Measurements from ENCODE around the gene MYZAP.

MYZAP gene

DNA sequence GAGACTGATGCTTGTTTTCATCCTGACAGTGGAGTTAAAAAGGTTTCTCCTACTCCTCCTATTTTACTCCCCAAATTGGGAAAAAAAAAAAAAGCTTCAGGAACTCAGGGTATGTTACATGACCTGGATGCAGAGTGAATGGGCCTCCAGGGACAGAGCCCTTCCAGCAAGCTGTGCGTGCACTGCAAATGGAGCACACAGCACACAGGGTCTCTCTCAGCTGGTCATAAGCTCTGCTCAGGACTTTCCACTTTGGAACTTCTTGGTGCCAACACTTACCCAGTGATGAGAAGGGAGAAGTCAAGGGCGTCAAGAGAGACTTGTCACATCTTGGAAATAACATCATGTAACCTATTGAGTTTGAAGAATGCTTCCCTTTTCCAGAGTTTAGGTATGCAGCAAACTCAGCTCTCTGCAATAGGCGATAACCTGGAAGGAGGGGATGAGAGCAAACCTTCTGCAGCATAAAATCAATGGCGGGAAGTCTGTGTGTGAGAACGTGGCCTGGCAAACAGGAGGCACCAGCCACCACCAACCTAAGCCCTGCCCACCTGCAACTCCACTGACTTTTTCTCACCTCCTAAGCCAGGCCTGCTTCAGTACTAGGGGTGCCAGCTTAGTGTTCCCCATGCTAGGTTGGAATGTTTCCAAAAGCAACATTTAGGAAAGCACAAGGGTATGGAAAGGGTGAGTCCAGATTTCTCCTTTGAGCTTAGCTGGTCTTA lies 39.8 kb downstream of the MYZAP start:
- no peak for DNase-seq

GRCh38 chr15:57634290-57634689 lies 42.6 kb downstream of the MYZAP start:
- no peak for DNase-seq

- DNase-seq, result no peak
These were observed 43.7 kb downstream of the MYZAP start for GRCh38 chr15:57635300-57635909.

DNA sequence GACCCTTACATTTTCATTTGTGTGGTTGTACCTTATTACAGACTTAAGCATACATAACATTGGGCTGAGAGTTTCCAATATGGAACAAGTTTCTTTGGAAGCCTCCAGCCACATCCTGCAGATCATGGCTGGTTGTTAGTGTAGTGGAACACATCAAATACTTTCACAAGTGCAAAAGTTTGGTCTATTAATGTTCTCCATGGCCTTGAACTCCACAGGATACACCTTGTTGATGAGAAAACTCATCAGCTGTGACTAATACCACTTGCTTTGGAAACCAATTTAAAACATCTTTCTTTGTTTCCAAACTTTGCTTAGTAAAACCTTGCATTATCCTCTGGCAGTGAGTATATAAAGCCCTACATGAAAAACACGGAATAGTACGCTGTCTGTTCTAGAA lies 46.1 kb downstream of the MYZAP start:
- no peak for DNase-seq

DNA sequence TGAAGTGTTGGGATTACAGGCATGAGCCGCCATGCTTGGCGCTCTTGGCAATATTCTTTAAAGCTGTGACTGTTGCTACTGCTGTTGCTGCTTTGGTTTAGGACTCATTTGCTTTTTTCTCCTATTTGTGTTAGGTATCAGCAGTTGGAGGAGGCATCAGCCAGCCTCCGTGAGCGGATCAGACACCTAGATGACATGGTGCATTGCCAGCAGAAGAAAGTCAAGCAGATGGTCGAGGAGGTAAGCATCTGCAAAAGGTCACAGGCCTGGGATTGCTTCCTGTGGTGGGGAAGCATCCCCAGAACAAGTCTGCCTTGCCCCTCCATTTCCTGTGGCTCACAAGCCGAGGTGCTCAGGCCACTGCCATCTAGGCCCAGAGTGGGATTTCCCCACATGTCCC lies 47.6 kb downstream of the MYZAP start:
- no peak for DNase-seq

DNA sequence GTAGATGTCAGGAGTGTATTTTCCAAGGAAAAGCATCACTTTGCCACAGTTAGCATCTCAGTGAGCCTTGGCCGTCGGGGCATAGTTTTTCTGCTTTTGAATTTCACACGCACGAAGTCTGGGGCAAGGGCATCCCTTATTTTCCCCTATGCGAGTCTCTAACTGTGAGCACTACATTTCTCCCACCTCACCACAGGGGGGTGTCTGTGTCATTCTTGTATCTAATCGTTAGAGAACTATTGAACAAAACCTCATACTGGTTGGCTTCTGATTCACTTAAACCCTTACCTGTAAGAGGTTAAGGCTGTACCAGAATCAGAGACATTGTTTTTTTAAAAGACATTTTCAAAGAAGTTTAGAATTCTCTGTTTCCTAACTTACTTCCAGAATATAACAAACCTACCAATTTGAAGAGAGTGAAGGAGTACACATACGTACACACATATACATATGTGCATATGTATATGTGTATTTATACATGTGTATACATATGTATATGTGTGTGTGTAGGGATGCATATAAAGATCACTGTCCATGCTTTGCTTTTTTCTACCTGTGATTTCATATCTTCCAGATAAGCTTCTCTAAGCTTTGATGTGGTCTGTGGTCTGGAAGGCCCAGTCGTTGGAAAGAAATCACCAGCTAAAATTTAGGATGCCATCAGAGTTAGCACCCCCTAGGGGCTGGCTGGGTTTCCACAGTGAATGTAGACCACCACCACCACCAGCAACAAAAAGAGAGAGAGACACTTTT lies 49.4 kb downstream of the MYZAP start:
- peak; percentile 1 for DNase-seq

DNA sequence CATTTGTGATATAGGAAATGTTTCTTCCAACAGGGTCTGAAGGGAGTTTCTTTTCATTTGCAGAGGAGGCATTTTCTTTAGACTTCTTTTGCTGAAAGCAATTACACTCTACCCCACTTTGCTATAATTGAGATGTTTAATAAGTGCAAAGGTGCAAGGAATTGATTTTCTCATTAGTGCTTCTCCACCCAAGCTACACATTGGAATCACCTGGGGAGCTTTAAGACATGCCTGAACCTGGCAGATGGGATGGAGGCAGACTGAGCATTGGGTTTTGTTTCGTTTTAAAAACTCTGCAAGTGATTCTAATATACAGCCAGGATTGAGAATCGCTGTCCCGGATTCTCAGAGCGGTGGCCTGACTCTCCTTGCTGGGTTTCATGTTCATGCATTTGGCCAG lies 52.1 kb downstream of the MYZAP start:
- no peak for DNase-seq

DNA sequence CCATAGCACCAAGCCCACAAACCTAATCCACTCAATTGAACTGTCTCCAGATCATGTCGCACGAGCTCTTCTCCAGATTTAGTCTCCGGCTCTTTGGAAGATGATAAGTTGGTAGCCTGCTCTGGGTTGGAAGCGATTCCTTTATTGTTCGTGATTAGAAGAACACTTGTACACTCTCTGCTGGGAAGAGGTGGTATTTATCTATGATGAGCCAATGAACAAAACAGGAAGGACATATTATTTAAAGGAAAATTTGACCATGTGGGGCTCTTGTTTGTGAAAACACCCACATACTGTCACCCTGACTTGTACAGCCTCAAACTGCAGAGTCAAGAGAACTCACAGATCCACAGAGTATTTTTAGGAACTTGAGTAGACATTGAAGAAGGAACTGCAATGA lies 54.4 kb downstream of the MYZAP start:
- no peak for DNase-seq

DNA sequence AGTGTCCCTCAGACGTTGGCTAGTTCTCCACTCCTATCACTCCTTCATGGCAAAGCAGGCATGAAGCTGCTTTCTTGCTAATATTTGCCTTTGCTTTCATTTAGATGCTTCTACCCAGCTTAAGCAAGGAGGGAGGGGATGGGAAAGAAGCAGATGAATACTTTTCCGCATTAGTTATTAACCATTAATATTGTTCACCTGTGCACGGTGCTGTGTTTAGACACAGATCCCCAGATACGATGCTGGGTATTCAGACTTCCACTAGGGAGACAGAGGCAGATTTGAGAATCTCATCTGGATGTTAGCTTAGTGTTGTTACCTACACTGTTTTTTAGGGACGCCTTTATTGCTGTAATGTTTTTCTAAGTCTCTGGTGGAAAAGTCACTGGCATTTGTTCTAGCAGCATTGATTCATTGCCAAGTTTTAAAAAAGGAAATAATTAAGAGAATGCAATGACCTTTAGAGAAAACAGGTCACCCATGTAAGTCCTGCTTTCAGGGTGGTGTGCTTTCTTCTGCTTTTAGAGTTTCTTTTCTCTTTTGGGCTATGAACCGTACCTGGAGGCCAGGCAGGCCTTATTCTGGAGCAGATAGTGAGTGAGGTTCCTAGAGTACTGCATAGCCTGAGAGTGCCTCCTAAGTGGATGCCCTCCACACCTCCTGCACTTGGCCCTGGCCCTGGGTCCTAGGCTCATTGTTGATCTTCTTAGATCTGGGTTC lies 55.5 kb downstream of the MYZAP start:
- DNase-seq, result no peak

DNA sequence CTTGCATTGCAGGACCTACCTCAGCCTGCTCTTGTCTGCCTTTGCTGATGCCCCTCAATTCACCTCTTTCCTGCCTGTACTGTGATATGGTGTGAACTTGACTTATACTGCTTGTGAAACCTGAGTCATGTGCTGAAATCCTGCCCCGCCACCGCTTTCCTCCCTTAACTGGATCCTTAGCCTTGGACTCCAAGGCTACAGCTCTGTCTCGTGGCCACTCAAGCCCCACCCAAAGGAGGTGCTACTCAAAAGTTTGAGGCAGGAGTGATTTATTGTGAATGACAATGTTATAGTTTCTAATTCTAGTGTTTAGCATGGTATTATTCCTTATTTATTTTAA lies 56.1 kb downstream of the MYZAP start:
- DNase-seq, result no peak

GRCh38 chr15:57649138-57649537 lies 57.4 kb downstream of the MYZAP start:
- DNase-seq, result no peak

DNA sequence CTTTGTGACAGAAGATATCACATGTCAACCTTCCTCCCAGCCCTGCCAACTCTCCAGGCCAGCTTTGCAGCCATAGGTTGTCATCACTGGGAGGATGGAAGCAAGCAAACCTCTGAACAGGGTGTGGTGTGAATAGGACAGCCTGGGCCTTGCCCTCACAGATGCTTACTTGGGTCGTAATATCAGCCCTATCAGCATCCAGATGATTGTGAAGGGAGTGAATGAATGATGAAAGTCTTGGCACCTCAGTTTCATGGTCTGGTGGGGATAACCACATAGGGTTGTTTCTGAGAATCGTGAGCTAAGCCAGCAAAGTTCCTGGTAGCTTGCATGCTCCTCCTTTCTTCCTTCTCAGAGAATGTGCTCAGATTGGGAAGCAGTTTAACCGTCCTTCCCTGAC lies 59.7 kb downstream of the MYZAP start:
- DNase-seq, result no peak

GRCh38 chr15:57652481-57652880 lies 60.8 kb downstream of the MYZAP start:
- no peak for DNase-seq

DNA sequence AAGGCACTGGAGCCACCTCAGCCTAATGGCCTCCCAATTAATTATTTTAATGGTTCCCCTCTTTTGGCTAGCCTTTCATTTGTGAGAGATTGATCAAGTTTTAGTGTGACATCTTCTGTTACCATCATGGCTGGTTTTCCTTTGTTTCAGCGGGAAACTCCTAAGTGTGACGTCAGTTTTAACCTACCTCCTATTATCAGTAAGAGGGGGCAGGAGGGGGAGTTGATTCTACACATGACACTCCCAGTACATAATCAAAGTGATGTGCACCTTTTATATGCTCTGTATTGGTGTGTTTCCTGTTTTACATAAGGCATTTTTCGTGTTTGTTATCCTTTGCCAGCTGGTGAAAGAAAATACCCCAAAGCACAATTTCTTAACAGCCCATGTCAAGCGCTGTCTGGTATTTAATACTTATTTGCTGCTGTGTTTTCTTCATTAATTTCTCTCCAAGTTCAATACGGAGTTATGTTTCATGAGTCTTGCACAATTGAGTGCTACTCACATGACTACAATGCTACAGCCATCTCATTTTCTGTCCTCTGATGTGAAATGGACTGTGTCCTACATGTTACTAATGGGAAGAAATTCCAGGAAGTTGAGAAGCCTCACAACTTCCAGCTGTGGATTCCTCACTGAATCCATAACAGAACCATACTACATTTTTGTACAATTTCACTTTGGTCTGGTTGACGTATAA lies 62.6 kb downstream of the MYZAP start:
- no peak for DNase-seq

GRCh38 chr15:57655053-57655452 lies 63.3 kb downstream of the MYZAP start:
- no peak for DNase-seq

GRCh38 chr15:57655809-57656208 lies 64.1 kb downstream of the MYZAP start:
- no peak for DNase-seq

- DNase-seq, result no peak
These were observed 64.7 kb downstream of the MYZAP start for GRCh38 chr15:57656434-57656833.

- no peak for DNase-seq
These were observed 65.9 kb downstream of the MYZAP start for GRCh38 chr15:57657619-57658018.

DNA sequence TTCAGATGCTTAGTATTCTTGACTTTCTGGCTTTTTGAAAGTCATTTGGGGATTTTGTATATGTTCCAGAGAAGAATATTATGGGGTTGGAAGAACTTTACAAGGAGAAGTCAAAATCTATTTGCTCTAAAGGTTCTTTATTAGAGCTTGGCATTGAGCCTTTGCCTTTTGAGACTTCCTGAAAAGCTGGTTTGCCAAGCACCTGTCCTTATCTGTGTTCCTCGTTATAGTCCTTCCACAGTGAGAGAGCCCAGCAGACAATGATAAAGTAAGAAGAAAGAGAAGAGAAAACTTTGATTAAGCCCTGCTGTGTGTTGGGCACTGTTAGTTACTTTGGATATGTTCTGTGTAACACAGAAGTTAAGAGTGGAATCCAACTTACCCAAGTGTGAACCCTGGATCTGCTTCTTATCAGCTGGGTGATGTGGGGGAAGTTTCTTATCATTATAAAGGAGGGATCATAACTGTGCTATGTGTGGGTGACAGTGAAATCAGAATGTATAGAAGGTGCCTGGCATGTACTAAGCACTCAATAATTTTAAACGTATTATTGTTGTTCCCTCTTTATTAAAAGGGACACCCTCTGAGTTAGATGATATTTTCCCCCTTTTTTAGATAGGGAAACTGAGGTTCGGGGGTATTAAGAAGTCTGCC lies 70.5 kb downstream of the MYZAP start:
- no peak for DNase-seq

DNA sequence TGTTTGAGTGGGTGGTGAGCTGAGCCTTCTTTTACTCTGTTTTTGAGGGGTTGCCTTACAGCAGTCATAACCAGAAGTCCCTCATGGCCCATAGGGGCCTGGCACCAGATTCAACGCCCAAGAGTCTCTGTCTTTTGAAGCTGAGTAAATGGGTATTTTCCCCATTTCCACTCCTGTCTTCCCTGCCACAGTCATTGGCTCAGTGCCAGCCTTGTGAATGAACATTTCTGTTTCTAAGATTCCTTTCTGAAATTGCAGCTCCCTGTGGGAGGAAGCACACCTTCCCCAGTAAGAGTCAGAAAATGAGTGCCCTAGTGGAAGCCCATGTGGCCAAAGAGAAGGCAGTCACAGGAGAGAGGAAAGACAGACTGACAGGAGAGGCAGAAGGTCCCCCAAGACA lies 71.1 kb downstream of the MYZAP start:
- no peak for DNase-seq

DNA sequence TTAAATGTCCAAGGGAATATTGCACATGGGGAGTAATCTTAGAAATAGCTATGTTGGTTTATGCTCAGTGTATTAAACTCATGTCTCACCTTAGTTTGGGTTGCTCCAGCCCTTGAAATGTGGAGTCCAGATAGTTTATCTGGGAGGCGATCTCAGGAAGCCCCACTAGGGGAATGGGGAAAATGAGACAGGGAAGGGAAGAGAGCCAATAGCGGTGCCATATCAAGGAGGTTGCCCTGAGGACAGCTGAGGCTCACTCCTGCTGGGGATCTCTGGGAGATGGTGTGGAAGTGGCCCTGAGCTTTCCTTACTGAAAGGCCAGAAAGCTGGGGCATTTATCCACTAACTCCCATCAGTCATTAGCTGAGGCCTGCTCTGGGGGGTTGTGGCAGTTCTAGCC lies 71.6 kb downstream of the MYZAP start:
- no peak for DNase-seq

- DNase-seq, result no peak
These were observed 73.5 kb downstream of the MYZAP start for GRCh38 chr15:57665194-57665593.

- no peak for DNase-seq
These were observed 74.2 kb downstream of the MYZAP start for GRCh38 chr15:57665939-57666338.

Measured in NCI-H1694 (cell line).